Adrenal gland (tissue), 12 donors: ENCODE data around the gene SYNCRIP. TPM values are rescaled to one million over a fixed set of nuclear protein-coding genes. Genes with fewer than 3 reads are reported as not detected.
"Not testable (repeated sequence)": the region's sequence is repeated elsewhere in the genome, so short reads cannot be mapped to it uniquely, and the experiment has no call there.

Experiments
- DNase-seq, 7 donors: peaks; one replicate each; pipeline ENCODE4 v3.0.0-alpha.2; 2019 to 2020
- H3K27ac ChIP-seq, 5 donors: fragments of 200-600 bp; sonication (generic) in 4 of 5; 1 replicate in 3 of 5; 2 replicates in 2 of 5; pipeline versions ENCODE4 v1.5.1 to v1.8.0; 2016 to 2020; ENCODE audit warnings: mild to moderate bottlenecking in 1 of 5
- H3K27me3 ChIP-seq: fragments of 200-600 bp; 2 replicates; pipeline ENCODE4 v1.8.0; 2021
- H3K36me3 ChIP-seq, 2 donors: fragments of 200-600 bp; replicated peaks in 1 of 2; 1 replicate in 1 of 2; 2 replicates in 1 of 2; pipeline versions ENCODE4 v1.5.1 to v1.8.0; 2018 to 2022
- H3K4me1 ChIP-seq, 2 donors: fragments of 200-600 bp; replicated peaks in 1 of 2; 1 replicate in 1 of 2; 2 replicates in 1 of 2; pipeline versions ENCODE4 v1.5.1 to v1.8.0; 2018 to 2021
- H3K4me3 ChIP-seq, 4 donors: fragments of 200-600 bp; sonication (generic) in 3 of 4; one replicate each; pipeline ENCODE4 v1.5.1; 2016 to 2018
- H3K9me3 ChIP-seq, 3 donors: fragments of 200-600 bp; sonication (generic) in 1 of 3; replicated peaks in 1 of 3; 1 replicate in 2 of 3; 2 replicates in 1 of 3; pipeline versions ENCODE4 v1.5.1 to v1.8.0; 2016 to 2021
- POLR2A ChIP-seq, 2 donors: fragments of 450-650 bp; IDR thresholded peaks; one replicate each; pipeline ENCODE4 v1.6.1; 2017; ENCODE audit warnings: antibody characterized with exemption in 2 of 2, mild to moderate bottlenecking in 2 of 2, moderate library complexity in 1 of 2
- WGBS, 4 donors: extraction: QIAGEN DNeasy Blood & Tissue Kit in 2 of 4; methylation state at CpG; one replicate each; pipeline versions ENCODE4 v1.1.5 to v1.1.7; 2013 to 2017; 5-methylcytosine and 5-hydroxymethylcytosine counted together
- intact Hi-C, 2 donors: fragments of 100-400 bp; cut with DNase I; formaldehyde crosslinking; loops; one replicate each; pipeline versions ENCODE4 v1.14.1 to v1.15.0; 2022 to 2023
- polyA plus RNA-seq, 3 donors: library from polyadenylated mRNA; stranded (reverse); fragments of 200-250 nt in 2 of 3; fragments of 350-450 nt in 1 of 3; fragmentation: Illumina TruSeq in 1 of 3; extraction: RNeasy Lipid Tissue Mini Kit (QIAGEN cat#74804) in 1 of 3; gene quantifications; one replicate each; pipeline ENCODE4 v1.2.3, GENCODE V29; 2013 to 2014
- total RNA-seq, 9 donors: library from RNA; depleted of rRNA in 4 of 9; stranded (reverse); fragments of >200 nt in 4 of 9; fragments of 120-200 nt in 1 of 9; fragmentation: NEBNext Ultra II Directional in 1 of 9; extraction: Animal tissue kit (Norgen Biotek cat#: 25700) in 1 of 9; gene quantifications; one replicate each; pipeline versions ENCODE4 v1.1.0 to v1.2.4, GENCODE V29; 2013 to 2023
- TF ChIP-seq, protein P1 (sequence below), 6 experiments: fragments of 450-650 bp in 4 of 6; fragments of 200-600 bp in 2 of 6; sonication (generic) in 1 of 6; IDR thresholded peaks; 1 replicate in 5 of 6; 2 replicates in 1 of 6; pipeline versions ENCODE4 v1.5.1 to v1.8.0; 2016 to 2021; ENCODE audit warnings: antibody characterized with exemption in 6 of 6, mild to moderate bottlenecking in 2 of 6, moderate library complexity in 1 of 6
- donor health status: healthy with polysubstance abuse.
- donor health status: Bipolar disorder and iron deficiency.
- donor health status: DM: yes; HTN: yes; CAD: no.
- donor health status: DM: no; HTN: no; CAD: no.
- donor health status: DM: no; HTN: no; CAD: no.
- donor health status: DM: yes; HTN: yes; CAD: no.

SYNCRIP gene
- total and polyA plus RNA-seq, 12 donors = 21.9 to 173 (median 54.9) TPM

DNA sequence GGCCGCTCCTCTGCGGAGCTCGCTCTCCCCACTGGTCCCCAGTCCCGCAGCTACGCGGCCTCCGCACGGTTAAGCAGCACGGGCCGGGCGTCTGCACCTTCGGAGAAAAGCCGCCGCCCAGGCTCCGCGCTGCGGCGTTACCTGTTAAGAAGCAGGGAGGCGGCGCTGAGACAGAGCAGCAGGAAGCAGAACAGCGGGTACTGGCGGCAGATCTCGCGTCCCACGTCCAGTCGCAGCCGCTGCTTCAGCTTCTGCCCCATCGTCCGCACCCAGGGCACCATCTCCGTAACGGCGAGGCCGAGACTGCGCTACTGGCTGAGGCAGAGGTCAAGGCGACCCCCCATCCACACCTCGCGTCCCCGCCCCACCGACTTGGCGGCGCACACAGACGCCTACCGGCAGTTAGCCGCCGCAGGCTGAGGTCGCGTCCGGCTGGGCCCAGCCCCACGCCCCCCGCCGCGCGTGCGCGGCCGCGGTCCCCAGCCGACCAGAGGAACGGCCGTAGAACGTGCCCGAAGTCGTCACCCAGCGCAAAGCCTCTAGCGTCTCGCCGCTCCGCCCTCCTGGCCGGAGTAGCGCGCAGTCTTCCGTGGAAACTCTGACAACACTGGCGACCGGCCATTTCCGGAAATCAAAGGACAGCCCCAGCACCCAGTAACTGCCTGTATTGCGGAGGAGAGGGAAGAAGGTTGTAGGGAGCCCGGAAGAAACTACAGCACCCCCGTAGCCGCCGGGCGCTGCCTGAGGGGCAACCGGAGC is 49.1 kb downstream of the SYNCRIP start, which contains the start of gene SNX14:
SNX14 (minus strand) TSS at position 421 of the 759 bp plus-strand sequence; CDS start at position 281, 140 bp downstream.
- no peaks in the 10 kb centered on the region for H3K9me3 ChIP-seq
- intact Hi-C loops = loop anchor here in 1 of 2 donors (10.0 kb wide), 1 partner anchor 81 kb away; no protein-coding TSS in a partner anchor
- peak; percentile 95 to 98 (median 97) for DNase-seq
- TF ChIP-seq, protein P1, sequence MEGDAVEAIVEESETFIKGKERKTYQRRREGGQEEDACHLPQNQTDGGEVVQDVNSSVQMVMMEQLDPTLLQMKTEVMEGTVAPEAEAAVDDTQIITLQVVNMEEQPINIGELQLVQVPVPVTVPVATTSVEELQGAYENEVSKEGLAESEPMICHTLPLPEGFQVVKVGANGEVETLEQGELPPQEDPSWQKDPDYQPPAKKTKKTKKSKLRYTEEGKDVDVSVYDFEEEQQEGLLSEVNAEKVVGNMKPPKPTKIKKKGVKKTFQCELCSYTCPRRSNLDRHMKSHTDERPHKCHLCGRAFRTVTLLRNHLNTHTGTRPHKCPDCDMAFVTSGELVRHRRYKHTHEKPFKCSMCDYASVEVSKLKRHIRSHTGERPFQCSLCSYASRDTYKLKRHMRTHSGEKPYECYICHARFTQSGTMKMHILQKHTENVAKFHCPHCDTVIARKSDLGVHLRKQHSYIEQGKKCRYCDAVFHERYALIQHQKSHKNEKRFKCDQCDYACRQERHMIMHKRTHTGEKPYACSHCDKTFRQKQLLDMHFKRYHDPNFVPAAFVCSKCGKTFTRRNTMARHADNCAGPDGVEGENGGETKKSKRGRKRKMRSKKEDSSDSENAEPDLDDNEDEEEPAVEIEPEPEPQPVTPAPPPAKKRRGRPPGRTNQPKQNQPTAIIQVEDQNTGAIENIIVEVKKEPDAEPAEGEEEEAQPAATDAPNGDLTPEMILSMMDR (IDR thresholded peaks at IDR 0.05) = peak in 2 of 6 experiments; percentile 32 to 34
- TF ChIP-seq POLR2A (IDR thresholded peaks at IDR 0.05) = peak; percentile 84 to 93
- H3K27ac ChIP-seq = peak within 1 kb of the TSS; percentile 73 to 98 (median 95)
- peaks cover 13 to 16% of the 10 kb centered on the region in 2 donors for H3K4me1 ChIP-seq
- no peaks in the 10 kb centered on the region for H3K36me3 ChIP-seq
- no peaks in the 10 kb centered on the region for H3K27me3 ChIP-seq
- 0% methylated on average over 6 to 82 of the region's 82 CpGs for WGBS, 4 donors
- peak within 1 kb of the TSS; percentile 36 to 85 (median 76) for H3K4me3 ChIP-seq

DNA sequence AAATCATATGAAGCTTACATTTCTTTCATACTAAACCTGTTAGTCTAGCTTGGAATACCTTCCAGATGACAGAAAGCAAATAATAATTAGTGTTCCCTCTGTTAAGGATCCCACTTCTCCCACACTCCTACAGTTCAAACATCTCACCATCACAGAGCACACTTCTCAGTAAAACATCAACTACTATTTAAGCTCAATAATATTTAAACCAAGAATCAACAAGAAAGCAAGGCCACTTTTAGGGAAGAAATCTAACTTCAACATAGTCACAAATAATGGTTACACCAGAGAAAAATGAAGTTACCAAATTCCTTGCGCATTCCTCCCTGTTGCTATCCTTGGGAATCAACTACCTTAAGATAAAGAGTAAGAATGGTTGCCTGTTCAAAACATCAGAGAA is 50.7 kb downstream of the SYNCRIP start:
- H3K36me3 ChIP-seq = no peaks in the 10 kb centered on the region
- TF ChIP-seq POLR2A (IDR thresholded peaks at IDR 0.05) = no peak
- TF ChIP-seq, protein P1 (IDR thresholded peaks at IDR 0.05) = no peak
- H3K4me1 ChIP-seq = peaks cover 13 to 16% of the 10 kb centered on the region in 2 donors
- peak overlapping the region in 1 of 4 donors; percentile 74 for H3K4me3 ChIP-seq
- H3K9me3 ChIP-seq = no peaks in the 10 kb centered on the region
- WGBS, 4 donors = 100% methylated on average over 1 of the region's 1 CpG
- no peak for DNase-seq
- no peaks in the 10 kb centered on the region for H3K27me3 ChIP-seq
- intact Hi-C loops = loop anchor here in 1 of 2 donors (10.0 kb wide), 1 partner anchor 83 kb away; no protein-coding TSS in a partner anchor
- no peak overlapping the region for H3K27ac ChIP-seq

DNA sequence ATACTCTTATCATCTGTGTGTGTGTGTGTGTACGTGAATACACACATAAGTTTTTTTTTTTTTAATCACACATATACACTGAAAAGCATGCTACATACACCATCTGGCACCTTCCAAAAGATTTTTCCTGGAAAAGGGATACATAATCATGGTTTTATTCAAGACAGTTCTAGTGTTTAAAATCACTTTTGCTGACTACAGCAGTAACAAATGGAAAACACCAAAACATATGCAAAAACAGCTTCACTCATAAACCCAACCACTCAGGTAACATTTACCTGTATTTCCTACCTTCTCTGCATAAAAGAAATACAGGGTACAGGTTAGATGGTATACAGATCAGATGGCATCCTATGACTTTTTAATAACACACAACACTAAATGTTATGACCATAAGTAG is 51.5 kb downstream of the SYNCRIP start:
- intact Hi-C loops = loop anchor here in 1 of 2 donors (10.0 kb wide), 1 partner anchor 84 kb away; no protein-coding TSS in a partner anchor
- no peaks in the 10 kb centered on the region for H3K9me3 ChIP-seq
- H3K27me3 ChIP-seq = no peaks in the 10 kb centered on the region
- H3K36me3 ChIP-seq = no peaks in the 10 kb centered on the region
- no peak overlapping the region for H3K27ac ChIP-seq
- H3K4me1 ChIP-seq = peaks cover 13 to 16% of the 10 kb centered on the region in 2 donors
- no peak for DNase-seq
- TF ChIP-seq, protein P1 (IDR thresholded peaks at IDR 0.05) = no peak
- 93 to 100% (median 98%) methylated on average over 1 of the region's 1 CpG for WGBS, 4 donors
- H3K4me3 ChIP-seq = no peak overlapping the region

DNA sequence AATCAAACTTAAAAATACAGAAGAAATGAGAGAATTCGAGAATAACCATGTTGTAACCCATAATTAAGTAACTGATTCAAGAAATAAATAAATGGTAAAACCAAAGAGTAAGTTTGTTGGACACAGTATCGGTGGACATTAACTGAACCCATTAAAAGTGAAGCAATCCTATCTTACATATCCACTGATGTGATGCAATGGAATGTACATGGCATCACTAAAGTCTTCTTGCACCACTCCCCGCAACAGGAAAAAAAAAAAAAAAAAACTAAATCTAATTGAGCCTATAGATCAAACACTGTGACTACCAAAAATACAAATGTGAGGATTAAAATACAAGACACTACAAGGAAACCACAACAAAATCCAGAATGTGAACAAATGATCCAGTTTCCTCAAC is 56.9 kb downstream of the SYNCRIP start:
- no peak for DNase-seq
- H3K36me3 ChIP-seq = no peaks in the 10 kb centered on the region
- H3K27ac ChIP-seq = no peak overlapping the region
- H3K9me3 ChIP-seq = peaks cover 0 to 15% (median 0%) of the 10 kb centered on the region in 3 donors
- no peaks in the 10 kb centered on the region for H3K27me3 ChIP-seq
- intact Hi-C loops = no loop called here
- no peak overlapping the region for H3K4me3 ChIP-seq
- TF ChIP-seq POLR2A (IDR thresholded peaks at IDR 0.05) = no peak
- TF ChIP-seq, protein P1 (IDR thresholded peaks at IDR 0.05) = no peak
- H3K4me1 ChIP-seq = peaks cover 0 to 7% of the 10 kb centered on the region in 2 donors
- 90 to 94% (median 93%) methylated on average over 3 of the region's 3 CpGs for WGBS, 4 donors

DNA sequence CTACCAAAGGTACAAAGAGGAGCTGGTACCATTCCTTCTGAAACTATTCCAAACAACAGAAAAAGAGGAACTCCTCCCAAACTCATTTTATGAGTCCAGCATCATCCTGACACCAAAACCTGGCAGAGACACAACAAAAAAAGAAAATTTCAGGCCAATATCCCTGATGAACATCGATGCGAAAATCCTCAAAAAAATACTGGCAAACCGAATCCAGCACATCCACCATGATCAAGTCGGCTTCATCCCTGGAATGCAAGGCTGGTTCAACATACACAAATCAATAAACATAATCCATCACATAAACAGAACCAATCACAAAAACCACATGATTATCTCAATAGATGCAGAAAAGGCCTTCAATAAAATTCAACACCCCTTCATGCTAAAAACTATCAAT is 59.9 kb downstream of the SYNCRIP start:
- H3K36me3 ChIP-seq, intact Hi-C loops, H3K4me3 ChIP-seq, H3K27ac ChIP-seq, DNase-seq, H3K27me3 ChIP-seq: not testable (repeated sequence)
- Histone ChIP-seq H3K4me1 (peaks cover 1 to 20% of the 10 kb centered on the region in 2 donors), H3K9me3 (peaks cover 0 to 15% (median 0%) of the 10 kb centered on the region in 3 donors)
- 93 to 99% (median 96%) methylated on average over 4 of the region's 4 CpGs for WGBS, 4 donors
